ENCODE results near the gene LRRC1. TPM values are rescaled to one million over a fixed set of nuclear protein-coding genes. Genes with fewer than 3 reads are reported as not detected.

The LRRC1 gene
- total RNA-seq, 1 donor from 2014 or later: 16.3 TPM

GRCh38 chr6:53929821-53930120, 135.0 kb downstream of the LRRC1 start:
- H3K27me3 ChIP-seq: no peaks in the 10 kb centered on the region

GRCh38 chr6:53930330-53930729, 135.5 kb downstream of the LRRC1 start:
- Histone ChIP-seq H3K9me3 (no peaks in the 10 kb centered on the region), H3K27ac (no peak overlapping the region), H3K36me3 (no peaks in the 10 kb centered on the region), H3K27me3 (no peaks in the 10 kb centered on the region), H3K4me1 (peaks cover 0 to 5% of the 10 kb centered on the region in 2 donors), H3K4me3 (no peak overlapping the region)
- TF ChIP-seq, protein P1, sequence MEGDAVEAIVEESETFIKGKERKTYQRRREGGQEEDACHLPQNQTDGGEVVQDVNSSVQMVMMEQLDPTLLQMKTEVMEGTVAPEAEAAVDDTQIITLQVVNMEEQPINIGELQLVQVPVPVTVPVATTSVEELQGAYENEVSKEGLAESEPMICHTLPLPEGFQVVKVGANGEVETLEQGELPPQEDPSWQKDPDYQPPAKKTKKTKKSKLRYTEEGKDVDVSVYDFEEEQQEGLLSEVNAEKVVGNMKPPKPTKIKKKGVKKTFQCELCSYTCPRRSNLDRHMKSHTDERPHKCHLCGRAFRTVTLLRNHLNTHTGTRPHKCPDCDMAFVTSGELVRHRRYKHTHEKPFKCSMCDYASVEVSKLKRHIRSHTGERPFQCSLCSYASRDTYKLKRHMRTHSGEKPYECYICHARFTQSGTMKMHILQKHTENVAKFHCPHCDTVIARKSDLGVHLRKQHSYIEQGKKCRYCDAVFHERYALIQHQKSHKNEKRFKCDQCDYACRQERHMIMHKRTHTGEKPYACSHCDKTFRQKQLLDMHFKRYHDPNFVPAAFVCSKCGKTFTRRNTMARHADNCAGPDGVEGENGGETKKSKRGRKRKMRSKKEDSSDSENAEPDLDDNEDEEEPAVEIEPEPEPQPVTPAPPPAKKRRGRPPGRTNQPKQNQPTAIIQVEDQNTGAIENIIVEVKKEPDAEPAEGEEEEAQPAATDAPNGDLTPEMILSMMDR (IDR thresholded peaks at IDR 0.05): no peak
- DNase-seq (ENCODE audit: low spot score in 2 of 2): no peak
- intact Hi-C loops (cut with DNase I): no loop called here

More at GRCh38 chr6:53929821-53930120, 135.0 kb downstream of the LRRC1 start:
- H3K36me3 ChIP-seq: no peaks in the 10 kb centered on the region
- no peak overlapping the region for H3K27ac ChIP-seq
- no peaks in the 10 kb centered on the region for H3K9me3 ChIP-seq
- TF ChIP-seq, protein P1 (IDR thresholded peaks at IDR 0.05): no peak
- no peak overlapping the region for H3K4me3 ChIP-seq
- intact Hi-C loops (cut with DNase I): no loop called here
- H3K4me1 ChIP-seq: peaks cover 0 to 5% of the 10 kb centered on the region in 2 donors
- DNase-seq (ENCODE audit: low spot score in 2 of 2): no peak

GRCh38 chr6:53931086-53931485, 136.3 kb downstream of the LRRC1 start:
- intact Hi-C loops (cut with DNase I): no loop called here
- H3K4me3 ChIP-seq: no peak overlapping the region
- TF ChIP-seq, protein P1 (IDR thresholded peaks at IDR 0.05): no peak
- no peaks in the 10 kb centered on the region for H3K27me3 ChIP-seq
- no peak for DNase-seq (ENCODE audit: low spot score in 2 of 2)
- no peaks in the 10 kb centered on the region for H3K9me3 ChIP-seq
- H3K4me1 ChIP-seq: peaks cover 0 to 5% of the 10 kb centered on the region in 2 donors
- H3K36me3 ChIP-seq: no peaks in the 10 kb centered on the region
- H3K27ac ChIP-seq: no peak overlapping the region

- peaks cover 0 to 5% of the 10 kb centered on the region in 2 donors for H3K4me1 ChIP-seq
- no peak for DNase-seq (ENCODE audit: low spot score in 2 of 2)
- no peak overlapping the region for H3K4me3 ChIP-seq
- no peak overlapping the region for H3K27ac ChIP-seq
- TF ChIP-seq, protein P1 (IDR thresholded peaks at IDR 0.05): no peak
- no peaks in the 10 kb centered on the region for H3K27me3 ChIP-seq
- H3K9me3 ChIP-seq: no peaks in the 10 kb centered on the region
- no peaks in the 10 kb centered on the region for H3K36me3 ChIP-seq
- intact Hi-C loops (cut with DNase I): no loop called here
These were observed 137.7 kb downstream of the LRRC1 start for GRCh38 chr6:53932516-53932915.

DNA sequence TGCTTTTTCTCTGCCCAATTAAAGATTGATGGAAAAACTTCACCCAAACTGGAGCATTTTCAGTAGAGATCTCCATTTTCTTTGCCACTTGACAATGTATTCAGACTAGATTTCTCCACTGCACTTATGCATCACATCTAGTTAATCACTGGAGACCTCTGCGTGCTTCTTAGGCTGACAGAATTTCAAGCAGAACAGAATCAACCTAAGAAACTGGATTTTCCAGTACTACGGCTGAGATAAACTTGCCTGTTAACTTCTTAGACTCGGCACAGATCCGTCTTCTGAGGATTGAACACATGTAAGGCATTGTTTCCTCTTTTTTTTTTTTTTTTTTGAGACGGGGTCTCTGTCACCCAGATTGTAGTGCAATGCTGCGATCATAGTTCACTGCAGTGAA, 139.2 kb downstream of the LRRC1 start:
- no peak for DNase-seq (ENCODE audit: low spot score in 2 of 2)
- Histone ChIP-seq H3K27me3 (no peaks in the 10 kb centered on the region), H3K36me3 (no peaks in the 10 kb centered on the region), H3K4me3 (no peak overlapping the region), H3K27ac (no peak overlapping the region), H3K4me1 (peaks cover 0 to 3% of the 10 kb centered on the region in 2 donors), H3K9me3 (no peaks in the 10 kb centered on the region)
- intact Hi-C loops (cut with DNase I): no loop called here
- TF ChIP-seq, protein P1 (IDR thresholded peaks at IDR 0.05): no peak

DNA sequence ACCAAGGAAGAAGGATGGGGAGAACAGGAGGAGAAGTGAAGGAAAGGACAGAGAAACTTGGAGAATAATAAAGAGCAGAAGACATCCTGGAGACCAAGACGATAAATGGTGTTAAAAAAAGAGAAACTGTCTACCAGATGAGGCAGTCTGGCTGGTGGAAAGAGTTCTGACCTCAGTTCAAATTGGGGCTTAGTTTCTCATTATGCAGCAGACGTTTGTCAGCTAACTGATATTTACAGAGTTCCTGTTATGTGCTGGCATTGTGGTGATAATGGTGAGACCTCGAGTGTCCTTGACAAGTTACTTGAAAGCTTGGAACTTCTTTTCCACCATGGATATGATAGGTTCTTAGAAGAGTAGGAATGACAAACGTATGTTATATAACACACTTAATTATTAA, 142.7 kb downstream of the LRRC1 start:
- Histone ChIP-seq H3K4me1 (no peaks in the 10 kb centered on the region), H3K9me3 (no peaks in the 10 kb centered on the region), H3K27me3 (no peaks in the 10 kb centered on the region), H3K36me3 (no peaks in the 10 kb centered on the region), H3K27ac (no peak overlapping the region), H3K4me3 (no peak overlapping the region)
- TF ChIP-seq, protein P1 (IDR thresholded peaks at IDR 0.05): no peak
- no peak for DNase-seq (ENCODE audit: low spot score in 2 of 2)
- intact Hi-C loops (cut with DNase I): no loop called here

Data from ascending aorta (tissue), 2 donors.